ENCODE results near the gene ZNF592. TPM values are rescaled to one million over a fixed set of nuclear protein-coding genes. Genes with fewer than 3 reads are reported as not detected.
A peak's percentile ranks its signal among the peaks of the same experiment; 100 is the strongest.
"Not testable (repeated sequence)": the region's sequence is repeated elsewhere in the genome, so short reads cannot be mapped to it uniquely, and the experiment has no call there.

The ZNF592 gene, protein sequence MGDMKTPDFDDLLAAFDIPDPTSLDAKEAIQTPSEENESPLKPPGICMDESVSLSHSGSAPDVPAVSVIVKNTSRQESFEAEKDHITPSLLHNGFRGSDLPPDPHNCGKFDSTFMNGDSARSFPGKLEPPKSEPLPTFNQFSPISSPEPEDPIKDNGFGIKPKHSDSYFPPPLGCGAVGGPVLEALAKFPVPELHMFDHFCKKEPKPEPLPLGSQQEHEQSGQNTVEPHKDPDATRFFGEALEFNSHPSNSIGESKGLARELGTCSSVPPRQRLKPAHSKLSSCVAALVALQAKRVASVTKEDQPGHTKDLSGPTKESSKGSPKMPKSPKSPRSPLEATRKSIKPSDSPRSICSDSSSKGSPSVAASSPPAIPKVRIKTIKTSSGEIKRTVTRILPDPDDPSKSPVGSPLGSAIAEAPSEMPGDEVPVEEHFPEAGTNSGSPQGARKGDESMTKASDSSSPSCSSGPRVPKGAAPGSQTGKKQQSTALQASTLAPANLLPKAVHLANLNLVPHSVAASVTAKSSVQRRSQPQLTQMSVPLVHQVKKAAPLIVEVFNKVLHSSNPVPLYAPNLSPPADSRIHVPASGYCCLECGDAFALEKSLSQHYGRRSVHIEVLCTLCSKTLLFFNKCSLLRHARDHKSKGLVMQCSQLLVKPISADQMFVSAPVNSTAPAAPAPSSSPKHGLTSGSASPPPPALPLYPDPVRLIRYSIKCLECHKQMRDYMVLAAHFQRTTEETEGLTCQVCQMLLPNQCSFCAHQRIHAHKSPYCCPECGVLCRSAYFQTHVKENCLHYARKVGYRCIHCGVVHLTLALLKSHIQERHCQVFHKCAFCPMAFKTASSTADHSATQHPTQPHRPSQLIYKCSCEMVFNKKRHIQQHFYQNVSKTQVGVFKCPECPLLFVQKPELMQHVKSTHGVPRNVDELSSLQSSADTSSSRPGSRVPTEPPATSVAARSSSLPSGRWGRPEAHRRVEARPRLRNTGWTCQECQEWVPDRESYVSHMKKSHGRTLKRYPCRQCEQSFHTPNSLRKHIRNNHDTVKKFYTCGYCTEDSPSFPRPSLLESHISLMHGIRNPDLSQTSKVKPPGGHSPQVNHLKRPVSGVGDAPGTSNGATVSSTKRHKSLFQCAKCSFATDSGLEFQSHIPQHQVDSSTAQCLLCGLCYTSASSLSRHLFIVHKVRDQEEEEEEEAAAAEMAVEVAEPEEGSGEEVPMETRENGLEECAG (N-terminal part only)
- total RNA-seq = 10 to 100 TPM; 17.0 to 19.3 TPM
- long read RNA-seq, full-length matches to known transcripts = 4 of 15 reads
- long read RNA-seq, partial matches to known transcripts = 9 of 15 reads
- long read RNA-seq, other reads (novel, unspliced or antisense) = 2 of 15 reads

DNA sequence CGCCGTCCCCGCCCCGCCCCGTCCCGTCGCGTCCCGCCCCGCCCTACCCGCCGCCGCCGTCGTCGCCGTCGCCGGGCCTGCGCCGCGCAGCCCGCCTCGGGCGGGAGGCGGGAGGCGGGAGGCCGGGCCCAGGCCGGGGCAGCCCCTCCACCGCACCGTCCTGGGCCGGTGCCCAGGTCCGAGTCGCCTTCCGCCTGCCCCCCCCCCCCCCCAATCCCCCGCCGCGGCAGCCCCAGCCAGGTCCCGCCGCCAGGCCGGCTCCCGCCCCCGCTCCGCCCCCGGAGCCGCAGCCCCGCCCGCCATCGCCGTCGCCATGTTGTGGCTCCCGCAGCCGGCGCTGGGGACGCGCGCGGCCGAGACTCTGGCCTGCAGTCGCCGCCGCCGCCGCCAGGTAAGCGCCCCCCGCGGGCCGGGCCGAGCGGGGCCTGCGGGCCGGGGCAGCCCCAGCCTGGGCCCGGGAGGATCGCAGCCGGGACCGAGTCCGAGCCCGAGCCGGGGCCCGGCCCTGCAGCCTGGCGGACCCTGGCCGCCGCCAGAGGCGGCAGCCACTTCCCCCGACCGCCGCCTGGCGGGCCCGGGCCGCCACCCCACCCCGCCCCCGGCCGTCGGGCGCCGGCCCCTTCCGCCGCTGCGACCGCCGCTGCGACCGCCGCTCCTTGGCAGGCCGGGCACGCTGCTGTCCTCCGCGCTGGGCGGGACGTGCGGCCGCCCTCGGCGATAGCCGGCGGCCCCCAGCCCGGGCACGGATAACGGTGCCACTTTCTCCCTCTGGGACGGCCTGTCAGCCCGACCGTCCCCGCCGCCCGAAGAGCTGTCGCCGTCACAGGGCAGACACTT, at the start of gene ZNF592:
Gene ZNF592, plus strand, starts transcription at position 319 of the 837 bp plus-strand sequence. CDS start 34,084 bp downstream, outside the sequence.
- ATAC-seq = peak; percentile 79 to 85
- intact Hi-C loops (cut with DNase I) = no loop called here
- DNase-seq = peak; percentile 88

DNA sequence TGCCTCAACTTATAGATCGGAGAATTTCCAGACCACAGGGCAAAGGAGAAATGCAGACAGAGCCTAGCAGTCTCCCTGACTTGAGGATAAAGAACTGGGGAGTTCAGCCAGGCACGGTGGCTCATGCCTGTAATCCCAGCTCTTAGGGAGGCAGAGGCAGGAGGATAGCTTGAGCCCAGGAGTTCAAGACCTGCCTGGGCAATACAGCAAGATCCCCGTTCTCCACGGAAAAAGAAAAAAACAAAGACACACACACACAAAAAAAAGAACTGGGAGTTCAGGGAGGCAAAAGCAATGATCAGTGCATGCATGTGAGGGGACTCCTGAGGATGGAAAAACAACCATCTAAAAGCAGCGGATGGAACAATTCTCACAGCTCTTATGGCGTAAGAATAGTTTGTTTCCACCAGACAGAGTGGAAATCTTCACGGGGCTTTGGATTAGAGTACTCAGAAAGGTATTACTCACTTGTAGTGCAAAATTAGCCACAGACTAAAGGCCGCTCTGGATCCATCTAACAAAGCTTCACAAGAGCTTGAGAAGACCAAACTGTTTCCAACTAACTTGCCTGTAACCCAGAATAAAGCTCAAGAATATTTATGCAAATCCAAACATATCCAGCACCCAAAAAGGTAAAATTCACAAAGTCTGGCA, 48.7 kb upstream of the ZNF592 start:
- intact Hi-C loops (cut with DNase I) = no loop called here
- ATAC-seq = no peak
- no peak for DNase-seq

DNA sequence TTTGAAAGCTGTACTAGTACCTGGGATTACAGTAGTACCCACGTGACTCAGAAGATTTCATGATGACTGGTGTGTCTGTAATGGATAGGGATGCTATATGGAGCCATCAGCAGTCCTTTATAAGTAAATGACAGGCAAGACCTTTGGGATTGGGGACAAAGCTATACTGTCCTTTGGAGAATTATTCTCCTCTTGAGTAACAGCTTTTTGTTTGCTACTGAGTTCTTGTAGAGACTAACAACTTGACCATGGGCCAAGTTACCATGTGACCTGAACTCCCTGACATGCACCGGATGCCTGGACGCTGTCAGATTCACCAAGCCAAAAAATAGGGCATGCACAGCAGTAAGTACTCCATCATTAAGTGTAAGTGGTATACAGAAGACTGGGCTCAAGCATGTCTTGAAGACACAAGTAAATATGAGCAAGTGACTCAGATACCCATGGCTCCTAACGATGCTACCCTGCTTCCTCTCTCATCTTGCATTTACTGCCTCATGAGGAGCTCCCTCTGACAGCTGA, 45.4 kb upstream of the ZNF592 start:
- intact Hi-C loops (cut with DNase I) = no loop called here
- peak; percentile 63 for DNase-seq
- ATAC-seq = peak; percentile 87

DNA sequence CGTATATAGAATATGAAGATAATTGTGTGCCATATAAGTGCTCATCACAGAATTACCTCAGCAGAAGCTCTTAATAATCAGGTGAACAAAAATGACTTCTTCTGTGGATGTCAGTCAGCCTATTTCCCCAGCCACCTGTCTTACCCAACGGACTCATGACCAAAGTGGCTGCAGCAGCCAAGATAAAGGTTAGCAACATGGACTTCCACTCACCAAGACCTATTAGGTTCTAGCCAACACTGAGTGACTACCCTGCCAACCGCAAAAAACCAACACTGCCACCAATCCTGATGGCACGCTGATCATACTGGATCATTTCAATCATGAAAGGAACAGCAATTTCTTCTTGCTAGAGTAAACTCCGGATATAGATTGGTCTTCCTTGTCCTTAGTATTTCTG, 44.6 kb upstream of the ZNF592 start:
- ATAC-seq (no peak), DNase-seq (no peak)
- intact Hi-C loops (cut with DNase I) = no loop called here

DNA sequence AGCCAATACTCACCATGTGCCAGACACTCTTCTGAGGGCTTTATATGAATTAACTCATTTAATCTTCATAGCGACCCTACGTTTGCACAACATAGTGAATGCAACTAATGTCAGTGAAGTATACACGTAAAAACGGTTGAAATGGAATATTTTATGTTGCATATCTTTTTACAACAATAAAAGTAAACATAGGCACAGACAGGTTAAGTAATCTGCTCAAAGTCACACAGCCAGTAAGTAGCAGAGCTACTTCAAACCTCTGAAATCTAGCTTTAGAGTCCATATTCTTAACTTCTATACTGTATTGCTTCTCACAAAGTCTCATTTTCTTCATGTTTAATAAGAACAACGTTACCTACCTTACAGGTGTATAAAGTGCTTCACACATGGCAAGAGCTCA, 34.0 kb upstream of the ZNF592 start:
- intact Hi-C loops (cut with DNase I) = loop anchor here (10.0 kb wide), 1 partner anchor 60 kb away; the partner anchor contains the start of genes NMB (in 2 of the 2) and WDR73 (in 2 of the 2)
- ATAC-seq = no peak
- no peak for DNase-seq

DNA sequence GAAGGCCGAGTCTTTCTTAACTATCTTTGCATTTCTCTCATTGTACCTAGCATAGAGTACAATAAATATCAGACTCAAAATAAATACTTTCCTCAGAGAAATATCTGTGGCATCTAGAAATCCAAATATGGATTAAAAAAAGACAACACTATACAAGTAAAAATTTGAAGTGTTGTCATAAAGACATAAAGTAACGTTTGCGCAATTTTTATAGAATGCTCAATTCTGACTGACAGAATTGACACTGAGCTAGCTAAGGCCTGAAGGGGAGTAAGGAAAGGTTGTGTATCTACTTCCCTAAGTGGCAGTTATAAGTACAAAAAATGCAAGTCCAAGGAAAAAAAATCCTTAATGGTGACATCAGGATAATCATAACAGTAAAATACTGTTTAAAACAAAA, 33.6 kb upstream of the ZNF592 start:
- ATAC-seq (no peak), DNase-seq (no peak)
- intact Hi-C loops (cut with DNase I) = loop anchor here (10.0 kb wide), 1 partner anchor 60 kb away; the partner anchor contains the start of genes NMB (in 2 of the 2) and WDR73 (in 2 of the 2)

DNA sequence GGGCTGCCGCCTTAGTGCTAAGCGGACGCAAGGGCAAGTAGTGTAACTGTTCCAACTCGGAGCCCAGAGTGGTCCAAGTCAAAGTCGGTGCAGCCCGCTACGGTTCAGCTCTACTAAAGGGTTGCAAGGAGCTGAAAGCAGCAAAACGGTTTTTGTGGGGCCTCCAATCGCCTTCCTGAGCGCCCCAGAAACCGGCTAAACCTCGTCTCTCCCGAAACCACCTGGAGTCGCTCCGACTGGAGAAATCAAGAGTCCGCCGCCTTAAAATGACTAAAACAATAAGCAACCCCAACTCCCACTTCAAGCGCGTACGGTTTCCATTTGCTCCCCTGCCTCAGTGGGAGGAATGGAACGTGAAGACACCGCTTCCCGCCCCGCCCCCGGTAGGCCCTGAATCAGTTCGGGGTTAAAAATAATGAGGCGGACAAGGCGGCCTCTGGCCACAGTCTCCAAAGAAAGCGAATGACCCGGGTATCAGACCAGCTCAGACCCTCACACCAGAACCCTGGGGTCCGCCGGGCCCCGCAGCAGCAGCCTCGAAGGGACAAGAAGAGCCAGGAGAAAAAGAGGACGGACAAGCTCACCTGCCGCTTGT, 32.9 kb upstream of the ZNF592 start:
- DNase-seq = peak; percentile 39

DNA sequence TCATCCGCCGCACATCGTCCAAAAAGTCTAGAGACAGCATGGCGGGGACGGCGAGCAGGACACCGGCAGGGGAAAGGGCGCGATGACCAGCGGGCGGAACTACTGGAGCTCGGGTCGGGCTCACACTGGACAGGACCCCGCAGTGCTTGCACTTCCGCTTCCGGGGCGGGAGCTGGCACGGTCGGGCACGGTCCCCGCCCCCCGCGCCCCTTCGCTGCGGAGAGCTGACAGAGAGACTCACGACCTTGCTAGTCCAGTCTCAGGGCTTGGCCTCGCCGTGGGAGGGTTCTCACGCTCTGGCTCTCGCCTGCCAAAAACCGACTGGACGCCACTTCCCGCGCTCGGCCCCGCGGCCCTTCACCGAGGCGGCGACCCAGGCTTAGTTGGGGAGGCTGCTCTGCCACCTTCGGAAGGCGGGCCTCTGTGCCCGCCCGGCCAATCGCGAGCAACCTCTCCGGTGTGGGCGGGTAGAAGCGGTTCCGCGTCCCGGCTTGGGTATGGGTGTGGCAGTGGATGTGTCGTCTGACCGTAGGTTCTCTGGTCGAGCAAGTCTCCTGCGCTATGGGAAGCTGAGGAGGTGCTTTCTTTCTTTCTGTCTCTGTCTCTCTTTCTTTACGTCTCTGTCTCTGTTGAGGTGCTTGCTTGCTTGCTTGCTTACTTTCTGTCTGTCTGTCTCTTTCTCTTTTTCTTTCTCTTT, 32.2 kb upstream of the ZNF592 start, which contains the start of gene SEC11A:
Gene SEC11A, minus strand, starts transcription at position 104 of the 697 bp plus-strand sequence. Its CDS starts 64 bp downstream, at position 40.
- DNase-seq = peak; percentile 96
- intact Hi-C loops (cut with DNase I) = loop anchor here (10.0 kb wide), 1 partner anchor 61 kb away; the partner anchor contains the start of genes NMB (in 2 of the 2) and WDR73 (in 2 of the 2)
- ATAC-seq = peak; percentile 98 to 99

More for the DNA sequence above, 32.9 kb upstream of the ZNF592 start:
- ATAC-seq = peak; percentile 10 to 26
- intact Hi-C loops (cut with DNase I) = loop anchor here (10.0 kb wide), 1 partner anchor 61 kb away; the partner anchor contains the start of genes NMB (in 2 of the 2) and WDR73 (in 2 of the 2)

DNA sequence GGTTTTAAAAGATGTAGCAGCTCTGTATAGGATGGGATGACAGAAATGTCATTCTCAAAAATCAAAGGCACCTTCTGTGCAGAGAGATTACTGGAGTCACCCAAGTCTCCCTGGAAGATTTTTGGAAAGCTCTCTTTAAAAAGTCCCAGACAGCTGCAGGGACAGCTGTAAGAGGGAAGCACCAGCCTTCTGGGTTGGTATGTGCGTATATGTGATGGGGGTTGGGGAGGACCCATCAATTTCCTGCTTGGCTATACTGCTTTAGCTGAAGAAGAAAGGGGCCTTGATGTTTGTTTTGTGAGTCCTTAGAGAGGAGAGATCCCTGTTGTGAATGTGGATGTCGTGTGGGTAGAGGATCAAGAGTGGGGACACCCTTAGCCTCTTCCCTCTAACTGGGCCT, 27.0 kb upstream of the ZNF592 start:
- ATAC-seq = no peak
- intact Hi-C loops (cut with DNase I) = no loop called here

DNA sequence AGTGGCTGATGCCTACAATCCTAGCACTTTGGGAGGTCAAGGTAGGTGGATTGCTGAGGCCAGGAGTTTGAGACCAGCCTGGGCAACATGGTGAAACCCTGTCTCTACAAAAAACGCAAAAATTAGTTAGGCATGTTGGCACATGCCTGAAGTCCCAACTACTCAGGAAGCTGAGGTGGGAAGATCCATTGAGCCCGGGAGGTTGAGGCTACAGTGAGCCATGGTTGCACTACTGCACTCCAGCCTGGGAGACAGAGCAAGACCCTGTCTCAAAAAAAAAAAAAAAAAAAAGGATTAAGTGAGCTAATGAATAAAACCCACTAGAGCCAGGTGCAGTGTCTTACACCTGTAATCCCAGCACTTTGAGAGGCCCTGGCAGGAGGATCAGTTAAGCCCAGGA, 25.8 kb upstream of the ZNF592 start:
- no peak for DNase-seq
- ATAC-seq = no peak
- intact Hi-C loops (cut with DNase I) = no loop called here

More for the DNA sequence above, 27.0 kb upstream of the ZNF592 start:
- no peak for DNase-seq

DNA sequence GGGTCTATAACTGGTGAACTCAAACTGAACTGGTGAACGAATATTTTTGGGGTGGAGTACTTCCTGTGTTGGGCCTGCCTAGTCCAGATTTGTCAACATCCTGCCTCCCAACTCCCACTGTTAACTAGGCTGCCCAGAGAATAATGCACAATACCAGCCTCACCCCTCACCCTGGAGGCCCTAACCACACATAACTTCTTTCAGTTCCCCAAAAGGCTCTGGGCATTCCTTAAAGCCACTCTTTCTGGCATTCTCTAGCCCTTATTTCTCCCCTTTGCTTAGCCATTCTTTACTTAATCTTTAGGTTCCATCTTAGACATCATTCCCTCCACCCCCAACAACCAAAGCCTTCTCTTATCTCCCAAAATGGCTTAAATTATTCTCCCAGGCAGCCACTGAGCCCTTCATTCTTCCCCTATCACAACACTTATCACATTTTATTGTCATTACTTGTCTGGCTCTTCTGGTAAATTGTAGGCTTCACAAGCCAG, 23.3 kb upstream of the ZNF592 start:
- DNase-seq (peak; percentile 29), ATAC-seq (peak; percentile 68 to 83)
- intact Hi-C loops (cut with DNase I) = no loop called here

DNA sequence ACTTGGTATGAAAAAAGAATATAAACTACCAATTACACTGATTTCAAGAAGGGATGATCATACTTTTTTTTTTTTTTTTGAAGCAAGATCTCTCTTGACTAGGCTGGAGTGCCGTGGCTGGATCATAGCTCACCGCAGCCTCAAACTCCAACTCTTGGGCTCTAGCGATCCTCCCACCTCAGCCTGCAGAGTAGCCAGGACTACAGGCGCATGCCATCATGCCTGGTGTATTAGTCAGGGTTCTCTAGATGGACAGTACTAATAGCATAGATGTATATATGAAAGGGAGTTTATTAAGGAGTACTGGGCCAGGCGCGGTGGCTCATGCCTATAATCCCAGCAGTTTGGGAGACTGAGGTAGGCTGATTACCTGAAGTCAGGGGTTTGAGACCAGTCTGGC, 21.0 kb upstream of the ZNF592 start:
- intact Hi-C loops (cut with DNase I) = no loop called here
- DNase-seq (no peak), ATAC-seq (no peak)

DNA sequence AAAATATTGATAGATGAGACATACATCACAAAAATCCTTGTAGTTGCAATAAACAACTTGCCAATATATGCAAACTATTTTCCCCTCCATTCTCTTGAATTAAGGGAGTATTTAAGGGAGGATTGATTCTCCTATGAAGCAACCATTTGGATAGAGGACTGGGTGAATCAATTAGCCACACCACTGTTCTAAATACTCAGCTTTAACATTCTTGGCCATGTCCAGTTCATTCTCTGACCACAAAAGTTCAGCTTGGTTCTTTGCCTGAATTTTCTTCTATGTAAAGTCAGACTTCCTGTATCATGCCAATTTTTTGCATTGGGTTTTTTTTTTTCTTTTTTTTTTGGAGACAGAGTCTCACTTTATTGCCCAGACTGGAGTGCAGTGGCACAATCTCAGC, 16.6 kb upstream of the ZNF592 start:
- intact Hi-C loops (cut with DNase I) = no loop called here
- ATAC-seq = no peak
- DNase-seq = no peak

DNA sequence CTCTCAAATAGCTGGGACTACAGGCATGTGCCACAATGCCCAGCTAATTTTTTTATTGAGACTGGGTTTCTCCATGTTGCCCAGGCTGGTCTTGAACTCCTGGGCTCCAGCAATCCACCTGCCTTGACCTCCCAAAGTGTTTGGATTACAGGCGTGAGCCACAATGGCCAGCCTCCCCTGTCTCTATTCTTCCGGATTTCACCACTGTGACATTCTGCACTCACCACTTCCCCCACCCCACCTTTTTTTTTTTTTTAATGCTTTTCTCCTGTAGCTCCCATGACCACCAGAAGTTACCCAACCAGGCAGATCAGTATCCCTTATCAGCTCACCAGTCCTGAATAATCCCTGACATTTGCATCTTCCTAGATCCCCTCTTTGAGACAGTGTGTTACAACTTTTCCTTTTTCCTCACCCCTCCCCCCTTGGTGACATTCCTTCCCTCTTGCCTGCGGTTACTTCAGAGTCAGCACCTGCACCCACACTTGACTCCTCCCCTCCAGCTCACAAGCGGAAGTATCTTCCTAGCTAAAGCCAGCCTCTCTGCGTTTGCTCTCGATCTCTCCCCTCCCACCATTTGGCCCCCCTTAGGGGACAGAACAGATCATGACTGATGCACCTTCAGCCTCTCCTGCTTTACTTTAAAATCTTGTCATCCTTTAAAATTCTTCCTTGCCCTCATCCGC, 13.5 kb upstream of the ZNF592 start:
- no peak for DNase-seq
- peak; percentile 74 to 86 for ATAC-seq
- intact Hi-C loops (cut with DNase I) = no loop called here

DNA sequence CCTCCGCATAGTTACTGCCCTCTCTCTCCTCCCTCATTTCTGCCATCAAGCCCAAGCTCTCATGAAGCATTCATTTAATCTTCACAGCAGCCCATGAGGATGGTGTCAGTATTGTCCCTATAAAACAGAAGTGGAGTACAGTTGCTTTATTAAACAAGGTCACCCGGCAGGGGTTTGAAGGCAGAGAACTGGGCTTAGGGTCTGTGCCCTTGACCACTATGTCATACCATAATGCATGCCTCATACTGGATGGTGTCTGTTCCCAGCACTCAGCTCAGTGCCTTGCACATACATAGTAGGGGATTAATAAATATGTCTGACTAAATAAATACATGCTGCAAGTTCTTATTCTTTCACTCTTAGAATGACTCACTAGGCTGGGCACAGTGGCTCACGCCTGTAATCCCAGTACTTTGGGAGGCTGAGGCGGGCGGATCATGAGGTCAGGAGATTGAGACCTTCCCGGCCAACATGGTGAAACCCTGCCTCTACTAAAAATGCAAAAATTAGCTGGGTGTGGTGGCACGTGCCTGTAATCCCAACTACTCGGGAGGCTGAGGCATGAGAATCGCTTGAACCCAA, 12.8 kb upstream of the ZNF592 start:
- ATAC-seq = peak in 1 of 2 donors; percentile 56
- intact Hi-C loops (cut with DNase I); DNase-seq: not testable (repeated sequence)
